BE2C (cell line): ENCODE results near the gene PPM1H.

Experiments
- DNase-seq: peaks from one replicate; pipeline ENCODE4 v3.0.0-alpha.2; 2020
- H3K27me3 ChIP-seq: fragments of 250-450 bp; sonication (Bioruptor Pico); 2 replicates; pipeline ENCODE4 v1.5.1; 2020; ENCODE audit warnings: mild to moderate bottlenecking
- H3K36me3 ChIP-seq: fragments of 250-450 bp; sonication (Bioruptor Pico); 2 replicates; pipeline ENCODE4 v1.5.1; 2020; ENCODE audit warnings: mild to moderate bottlenecking
- H3K4me1 ChIP-seq: fragments of 250-450 bp; sonication (Bioruptor Pico); 2 replicates; pipeline ENCODE4 v1.5.1; 2020
- H3K4me3 ChIP-seq: 2 replicates; pipeline ENCODE4 v1.5.1; 2011; ENCODE audit warnings: low read depth, low read length
- H3K9me3 ChIP-seq: fragments of 250-450 bp; sonication (Bioruptor Pico); 2 replicates; pipeline ENCODE4 v1.5.1; 2020
- CTCF ChIP-seq: IDR thresholded peaks from 2 replicates; pipeline ENCODE4 v1.5.1; 2012; ENCODE audit warnings: mild to moderate bottlenecking, low read depth, low read length

The PPM1H gene

GRCh38 chr12:62933220-62933601, 1.7 kb downstream of the PPM1H start:
- no peaks in the 10 kb centered on the region; the same call in 1 of the 2 replicates for H3K4me1 ChIP-seq
- H3K4me3 ChIP-seq, result no peak overlapping the region
- peaks cover 38% of the 10 kb centered on the region for H3K27me3 ChIP-seq
- DNase-seq, result no peak
- no peaks in the 10 kb centered on the region for H3K36me3 ChIP-seq
- no peak for TF ChIP-seq CTCF
- H3K9me3 ChIP-seq, result no peaks in the 10 kb centered on the region

GRCh38 chr12:62931477-62931876, 3.5 kb downstream of the PPM1H start:
- TF ChIP-seq CTCF, result no peak
- Histone ChIP-seq H3K36me3 (no peaks in the 10 kb centered on the region), H3K4me3 (no peak overlapping the region), H3K9me3 (no peaks in the 10 kb centered on the region), H3K4me1 (no peaks in the 10 kb centered on the region; the same call in 1 of the 2 replicates), H3K27me3 (peaks cover 38% of the 10 kb centered on the region)
- DNase-seq, result no peak

GRCh38 chr12:62930546-62931425, 4.2 kb downstream of the PPM1H start:
- Histone ChIP-seq H3K4me1 (no peaks in the 10 kb centered on the region; the same call in 1 of the 2 replicates), H3K9me3 (no peaks in the 10 kb centered on the region), H3K36me3 (no peaks in the 10 kb centered on the region), H3K27me3 (peaks cover 32% of the 10 kb centered on the region), H3K4me3 (no peak overlapping the region)
- TF ChIP-seq CTCF, result no peak
- DNase-seq, result no peak

GRCh38 chr12:62928632-62929031, 6.3 kb downstream of the PPM1H start:
- no peaks in the 10 kb centered on the region for H3K9me3 ChIP-seq
- H3K4me3 ChIP-seq, result no peak overlapping the region
- no peak for DNase-seq
- no peaks in the 10 kb centered on the region; the same call in 1 of the 2 replicates for H3K4me1 ChIP-seq
- H3K36me3 ChIP-seq, result no peaks in the 10 kb centered on the region
- TF ChIP-seq CTCF, result no peak
- H3K27me3 ChIP-seq, result peaks cover 11% of the 10 kb centered on the region

- H3K9me3 ChIP-seq, result no peaks in the 10 kb centered on the region
- no peak for DNase-seq
- H3K36me3 ChIP-seq, result no peaks in the 10 kb centered on the region
- no peaks in the 10 kb centered on the region; the same call in 1 of the 2 replicates for H3K4me1 ChIP-seq
- no peaks in the 10 kb centered on the region; the same call in 1 of the 2 replicates for H3K27me3 ChIP-seq
- no peak for TF ChIP-seq CTCF
- H3K4me3 ChIP-seq, result no peak overlapping the region
These were observed 9.3 kb downstream of the PPM1H start for GRCh38 chr12:62925680-62926079.

- Histone ChIP-seq H3K9me3 (no peaks in the 10 kb centered on the region), H3K36me3 (no peaks in the 10 kb centered on the region), H3K4me3 (no peak overlapping the region), H3K4me1 (no peaks in the 10 kb centered on the region; the same call in 1 of the 2 replicates), H3K27me3 (no peaks in the 10 kb centered on the region; the same call in 1 of the 2 replicates)
- no peak for DNase-seq
- TF ChIP-seq CTCF, result no peak
These were observed 10.9 kb downstream of the PPM1H start for GRCh38 chr12:62924084-62924483.
